SU-DHL-6 (cell line): ENCODE results near the gene CHD2.

Experiments
- H2AFZ ChIP-seq: fragments of 200-600 bp; sonication (generic); 2 replicates; pipeline ENCODE4 v1.6.1; 2014; ENCODE audit warnings: low read depth, mild to moderate bottlenecking, moderate library complexity, mixed read lengths, antibody characterized with exemption, low read length; ENCODE audit not compliant: severe bottlenecking
- H3F3A ChIP-seq: fragments of 200-600 bp; shearing (Covaris generic); 2 replicates; pipeline ENCODE4 v1.6.0; 2016; ENCODE audit warnings: antibody characterized with exemption, mild to moderate bottlenecking; ENCODE audit not compliant: insufficient read depth
- H3K27ac ChIP-seq: fragments of 200-600 bp; sonication (generic); 2 replicates; pipeline ENCODE4 v1.5.1; 2016; ENCODE audit warnings: low read depth, mild to moderate bottlenecking, low read length, moderate library complexity, mixed read lengths
- H3K27me3 ChIP-seq: fragments of 200-600 bp; sonication (generic), shearing (Covaris generic); 2 replicates; pipeline ENCODE4 v1.6.0; 2014; ENCODE audit warnings: mild to moderate bottlenecking, low read length
- H3K36me3 ChIP-seq: fragments of 200-600 bp; sonication (generic); 2 replicates; pipeline ENCODE4 v1.6.1; 2014; ENCODE audit warnings: mild to moderate bottlenecking, low read length, mixed read lengths
- H3K4me2 ChIP-seq: fragments of 300-600, 200-600 bp; shearing (Covaris generic), sonication (generic); 2 replicates; pipeline ENCODE4 v1.6.0; 2014; ENCODE audit warnings: low read length, low read depth, mild to moderate bottlenecking; ENCODE audit not compliant: poor library complexity, severe bottlenecking
- H3K4me3 ChIP-seq: fragments of 200-600 bp; sonication (generic); 2 replicates; pipeline ENCODE4 v1.5.1; 2014; ENCODE audit warnings: antibody characterized with exemption, low read length, mild to moderate bottlenecking, mixed read lengths; ENCODE audit not compliant: insufficient read depth, poor library complexity, severe bottlenecking
- H3K79me2 ChIP-seq: fragments of 200-600 bp; sonication (generic); 2 replicates; pipeline ENCODE4 v1.6.1; 2014; ENCODE audit warnings: mild to moderate bottlenecking, low read length, moderate library complexity; ENCODE audit not compliant: insufficient read depth
- H3K9ac ChIP-seq: fragments of 200-600 bp; sonication (generic); 2 replicates; pipeline ENCODE4 v1.7.0; 2014; ENCODE audit warnings: mild to moderate bottlenecking, low read length
- H3K9me2 ChIP-seq: fragments of 200-600 bp; sonication (generic); replicated peaks from 2 replicates; pipeline ENCODE4 v1.6.1; 2014; ENCODE audit warnings: low read length; ENCODE audit not compliant: insufficient read depth
- H3K9me3 ChIP-seq: fragments of 200-600 bp; sonication (generic); 2 replicates; pipeline ENCODE4 v1.6.1; 2014; ENCODE audit warnings: low read length, mixed read lengths; ENCODE audit not compliant: insufficient read depth
- H4K20me1 ChIP-seq: fragments of 200-600 bp; sonication (generic); 2 replicates; pipeline ENCODE4 v1.6.1; 2014; ENCODE audit warnings: low read depth, mild to moderate bottlenecking, antibody characterized with exemption, low read length, moderate library complexity, mixed read lengths
- CTCF ChIP-seq: fragments of 200-600 bp; sonication (generic); IDR thresholded peaks from one replicate; pipeline ENCODE4 v1.5.1; 2017; ENCODE audit warnings: antibody characterized with exemption, mild to moderate bottlenecking, low read length, moderate library complexity; ENCODE audit not compliant: insufficient read depth, poor library complexity, severe bottlenecking
- EZH2phosphoT487 ChIP-seq: fragments of 200-600 bp; sonication (generic), shearing (Covaris generic); conservative IDR thresholded peaks from 2 replicates; pipeline ENCODE4 v1.6.1; 2018; ENCODE audit warnings: mild to moderate bottlenecking, antibody characterized with exemption, low read length, moderate library complexity, mixed read lengths

Gene CHD2

GRCh38 chr15:92951800-92952457 is 51.8 kb downstream of the CHD2 start:
- TF ChIP-seq CTCF (no peak), EZH2phosphoT487 (no peak)
- Histone ChIP-seq H3K9me2 (no peaks in the 10 kb centered on the region), H3K79me2 (no peaks in the 10 kb centered on the region), H2AFZ (no peak overlapping the region), H3K9ac (no peak overlapping the region), H3K4me3 (no peak overlapping the region), H3F3A (peaks cover 10% of the 10 kb centered on the region; the same call in 1 of the 2 replicates), H3K4me2 (no peak overlapping the region), H3K27ac (no peak overlapping the region), H3K9me3 (peaks cover 23% of the 10 kb centered on the region; the same call in 1 of the 2 replicates), H3K27me3 (no peaks in the 10 kb centered on the region), H4K20me1 (no peaks in the 10 kb centered on the region), H3K36me3 (peaks cover 84% of the 10 kb centered on the region)

- TF ChIP-seq CTCF (no peak), EZH2phosphoT487 (no peak)
- Histone ChIP-seq H3K4me3 (no peak overlapping the region), H3K9me3 (peaks cover 18% of the 10 kb centered on the region; the same call in 1 of the 2 replicates), H3K36me3 (peaks cover 84% of the 10 kb centered on the region), H3F3A (peaks cover 15% of the 10 kb centered on the region; the same call in 1 of the 2 replicates), H3K9ac (no peak overlapping the region), H3K27me3 (no peaks in the 10 kb centered on the region), H3K4me2 (no peak overlapping the region), H3K9me2 (no peaks in the 10 kb centered on the region), H2AFZ (no peak overlapping the region), H3K27ac (no peak overlapping the region), H4K20me1 (no peaks in the 10 kb centered on the region), H3K79me2 (no peaks in the 10 kb centered on the region)
Measured at GRCh38 chr15:92952458-92952850, 52.3 kb downstream of the CHD2 start.

DNA sequence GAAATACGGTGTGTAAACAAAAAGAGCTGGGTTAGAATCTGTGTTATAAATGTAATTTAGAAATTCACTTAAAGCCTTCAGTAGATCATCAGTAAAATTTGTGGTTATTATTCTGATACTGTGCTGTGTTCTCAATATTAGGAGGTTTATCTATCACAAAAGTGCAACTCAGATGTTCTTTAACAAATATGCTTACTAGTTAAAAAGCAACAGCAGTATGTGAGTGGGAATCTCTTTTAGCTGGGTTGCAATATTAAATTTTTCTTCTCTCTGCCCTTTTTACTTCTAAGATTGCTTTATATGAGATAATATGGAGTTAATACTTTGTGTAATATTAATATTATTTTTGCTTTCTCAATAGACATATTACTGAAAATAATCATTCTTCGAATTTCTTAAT is 53.4 kb downstream of the CHD2 start:
- Histone ChIP-seq H3F3A (peaks cover 15% of the 10 kb centered on the region; the same call in 1 of the 2 replicates), H3K36me3 (peaks cover 83% of the 10 kb centered on the region), H4K20me1 (no peaks in the 10 kb centered on the region), H2AFZ (no peak overlapping the region), H3K4me2 (no peak overlapping the region), H3K27me3 (no peaks in the 10 kb centered on the region), H3K27ac (no peak overlapping the region), H3K9me2 (no peaks in the 10 kb centered on the region), H3K79me2 (no peaks in the 10 kb centered on the region), H3K9ac (no peak overlapping the region), H3K9me3 (peaks cover 10% of the 10 kb centered on the region; the same call in 1 of the 2 replicates), H3K4me3 (no peak overlapping the region)
- TF ChIP-seq EZH2phosphoT487, result no peak
- no peak for TF ChIP-seq CTCF
